PC-3 (cell line): ENCODE measurements around the gene SHROOM4. TPM values are rescaled to one million over a fixed set of nuclear protein-coding genes. Genes with fewer than 3 reads are reported as not detected.

Experiments
- ATAC-seq: fragments of 200-7000 bp; cut with Tn5 transposase; 2 replicates; pipeline ENCODE4 v1.9.1; 2020; ENCODE audit warnings: mild to moderate bottlenecking, moderate library complexity
- BruUV-seq: library from RNA; stranded (reverse); fragments of 400-500 nt; replicated peaks from 2 replicates; lab custom pipeline; 2021; lab: Mats Ljungman, UMichigan
- CTCF ChIA-PET: fragments of 300-600 bp; sonication (Branson Sonifier 250); formaldehyde crosslinking; loops from one replicate; lab custom pipeline; 2022; ENCODE audit warnings: antibody characterized with exemption; lab: Charles Lee
- POLR2A ChIA-PET: fragments of 300-600 bp; sonication (Branson Sonifier 250); formaldehyde crosslinking; loops from one replicate; lab custom pipeline; 2022; ENCODE audit warnings: antibody characterized with exemption; ENCODE audit not compliant: unreplicated experiment; lab: Charles Lee
- DNase-seq: peaks from one replicate; pipeline ENCODE4 v3.0.0-alpha.2; 2015
- H2AFZ ChIP-seq: fragments of 300-600 bp; sonication (generic); 2 replicates; pipeline ENCODE4 v1.6.0; 2016; ENCODE audit warnings: antibody characterized with exemption, low read length
- H3F3A ChIP-seq: fragments of 300-600 bp; sonication (generic); one replicate; pipeline ENCODE4 v1.6.0; 2017; ENCODE audit warnings: antibody characterized with exemption, low read length, control low read depth, mild to moderate bottlenecking; ENCODE audit not compliant: unreplicated experiment
- H3K27ac ChIP-seq: fragments of 300-600 bp; sonication (generic); 2 replicates; pipeline ENCODE4 v1.5.1; 2016; ENCODE audit warnings: mild to moderate bottlenecking, low read length
- H3K27me3 ChIP-seq: fragments of 300-600 bp; sonication (generic); 2 replicates; pipeline ENCODE4 v1.6.1; 2016; ENCODE audit warnings: low read length, mixed read lengths
- H3K36me3 ChIP-seq: fragments of 300-600 bp; sonication (generic); 2 replicates; pipeline ENCODE4 v1.6.1; 2016; ENCODE audit warnings: low read depth, mixed run types, low read length, mixed read lengths
- H3K4me1 ChIP-seq: fragments of 300-600 bp; sonication (generic); 2 replicates; pipeline ENCODE4 v1.5.1; 2016; ENCODE audit warnings: low read length; ENCODE audit not compliant: insufficient read depth
- H3K4me2 ChIP-seq: fragments of 300-600 bp; sonication (generic); 2 replicates; pipeline ENCODE4 v1.6.0; 2016; ENCODE audit warnings: low read length
- H3K4me3 ChIP-seq: fragments of 300-600 bp; sonication (generic); 2 replicates; pipeline ENCODE4 v1.5.1; 2016; ENCODE audit warnings: mild to moderate bottlenecking, low read length, mixed read lengths
- H3K79me2 ChIP-seq: fragments of 300-600 bp; sonication (generic); 2 replicates; pipeline ENCODE4 v1.6.1; 2017; ENCODE audit warnings: low read length, mixed read lengths
- H3K9ac ChIP-seq: fragments of 300-600 bp; sonication (generic); 2 replicates; pipeline ENCODE4 v1.6.0; 2016; ENCODE audit warnings: mild to moderate bottlenecking, low read length
- H3K9me2 ChIP-seq: fragments of 300-600 bp; sonication (generic); replicated peaks from 2 replicates; pipeline ENCODE4 v1.6.1; 2016; ENCODE audit warnings: mixed run types, low read length, mixed read lengths
- H3K9me3 ChIP-seq: fragments of 300-600 bp; sonication (generic); 2 replicates; pipeline ENCODE4 v1.6.1; 2016; ENCODE audit warnings: low read length, mixed read lengths
- H4K20me1 ChIP-seq: fragments of 300-600 bp; sonication (generic); 2 replicates; pipeline ENCODE4 v1.6.1; 2016; ENCODE audit warnings: low read length, mixed read lengths
- EZH2 ChIP-seq: fragments of 300-600 bp; sonication (generic); IDR thresholded peaks from one replicate; pipeline ENCODE4 v1.6.1; 2017; ENCODE audit warnings: antibody characterized with exemption, mild to moderate bottlenecking, low read length; ENCODE audit not compliant: unreplicated experiment
- EZH2phosphoT487 ChIP-seq: fragments of 300-600 bp; sonication (generic); IDR thresholded peaks from 2 replicates; pipeline ENCODE4 v1.6.1; 2018; ENCODE audit warnings: mild to moderate bottlenecking, antibody characterized with exemption, low read length, borderline replicate concordance
- intact Hi-C: fragments of 100-400 bp; cut with micrococcal nuclease; formaldehyde crosslinking; loops from 2 replicates; pipeline ENCODE4 v1.9.0; 2023
- total RNA-seq: library from RNA; depleted of rRNA; stranded (reverse); fragments of >200 nt; gene quantifications from 2 replicates; pipeline ENCODE4 v1.2.3, GENCODE V29; 2014
- TF ChIP-seq, protein P1 (sequence below): fragments of 300-600 bp; sonication (generic); conservative IDR thresholded peaks from 2 replicates; pipeline ENCODE4 v1.5.1; 2017; ENCODE audit warnings: antibody characterized with exemption, low read depth, mild to moderate bottlenecking, low read length

Gene SHROOM4
- total RNA-seq, 1 experiment from 2014 or later = not detected

DNA sequence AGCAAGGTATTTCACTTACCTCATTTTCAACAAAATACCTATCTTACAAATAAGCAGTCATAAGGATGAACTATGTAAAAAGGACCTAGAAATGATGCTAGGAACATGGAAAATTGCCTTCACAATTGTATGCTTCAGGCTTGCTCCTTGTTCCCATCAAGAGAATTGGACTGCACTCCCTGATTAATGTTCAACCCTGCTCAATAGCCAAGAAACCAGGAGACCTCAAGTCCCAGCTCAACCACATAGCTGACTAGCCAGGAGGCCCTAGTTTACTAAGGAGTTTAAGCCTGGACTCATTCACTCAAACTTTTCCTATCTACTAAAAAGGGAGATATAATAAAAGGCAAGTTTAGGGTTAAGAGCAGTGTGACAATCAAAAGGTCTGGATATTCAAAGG is 196.8 kb downstream of the SHROOM4 start:
- Histone ChIP-seq H4K20me1 (no peaks in the 10 kb centered on the region), H3K36me3 (no peaks in the 10 kb centered on the region), H3K4me3 (no peak overlapping the region), H3K9me2 (no peaks in the 10 kb centered on the region), H3K79me2 (no peaks in the 10 kb centered on the region), H3K4me2 (no peak overlapping the region), H3K9me3 (no peaks in the 10 kb centered on the region), H3K27ac (no peak overlapping the region), H3K4me1 (no peaks in the 10 kb centered on the region), H3K9ac (no peak overlapping the region), H3F3A (no peaks in the 10 kb centered on the region), H2AFZ (no peak overlapping the region), H3K27me3 (no peaks in the 10 kb centered on the region; the same call in 1 of the 2 replicates)
- ATAC-seq (no peak), DNase-seq (no peak)
- POLR2A ChIA-PET = no interaction called here
- TF ChIP-seq EZH2 = no peak
- no peak for TF ChIP-seq EZH2phosphoT487
- TF ChIP-seq, protein P1, sequence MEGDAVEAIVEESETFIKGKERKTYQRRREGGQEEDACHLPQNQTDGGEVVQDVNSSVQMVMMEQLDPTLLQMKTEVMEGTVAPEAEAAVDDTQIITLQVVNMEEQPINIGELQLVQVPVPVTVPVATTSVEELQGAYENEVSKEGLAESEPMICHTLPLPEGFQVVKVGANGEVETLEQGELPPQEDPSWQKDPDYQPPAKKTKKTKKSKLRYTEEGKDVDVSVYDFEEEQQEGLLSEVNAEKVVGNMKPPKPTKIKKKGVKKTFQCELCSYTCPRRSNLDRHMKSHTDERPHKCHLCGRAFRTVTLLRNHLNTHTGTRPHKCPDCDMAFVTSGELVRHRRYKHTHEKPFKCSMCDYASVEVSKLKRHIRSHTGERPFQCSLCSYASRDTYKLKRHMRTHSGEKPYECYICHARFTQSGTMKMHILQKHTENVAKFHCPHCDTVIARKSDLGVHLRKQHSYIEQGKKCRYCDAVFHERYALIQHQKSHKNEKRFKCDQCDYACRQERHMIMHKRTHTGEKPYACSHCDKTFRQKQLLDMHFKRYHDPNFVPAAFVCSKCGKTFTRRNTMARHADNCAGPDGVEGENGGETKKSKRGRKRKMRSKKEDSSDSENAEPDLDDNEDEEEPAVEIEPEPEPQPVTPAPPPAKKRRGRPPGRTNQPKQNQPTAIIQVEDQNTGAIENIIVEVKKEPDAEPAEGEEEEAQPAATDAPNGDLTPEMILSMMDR = no peak
- intact Hi-C loops = no loop called here
- no TSS peak for BruUV-seq
- CTCF ChIA-PET = no interaction called here

DNA sequence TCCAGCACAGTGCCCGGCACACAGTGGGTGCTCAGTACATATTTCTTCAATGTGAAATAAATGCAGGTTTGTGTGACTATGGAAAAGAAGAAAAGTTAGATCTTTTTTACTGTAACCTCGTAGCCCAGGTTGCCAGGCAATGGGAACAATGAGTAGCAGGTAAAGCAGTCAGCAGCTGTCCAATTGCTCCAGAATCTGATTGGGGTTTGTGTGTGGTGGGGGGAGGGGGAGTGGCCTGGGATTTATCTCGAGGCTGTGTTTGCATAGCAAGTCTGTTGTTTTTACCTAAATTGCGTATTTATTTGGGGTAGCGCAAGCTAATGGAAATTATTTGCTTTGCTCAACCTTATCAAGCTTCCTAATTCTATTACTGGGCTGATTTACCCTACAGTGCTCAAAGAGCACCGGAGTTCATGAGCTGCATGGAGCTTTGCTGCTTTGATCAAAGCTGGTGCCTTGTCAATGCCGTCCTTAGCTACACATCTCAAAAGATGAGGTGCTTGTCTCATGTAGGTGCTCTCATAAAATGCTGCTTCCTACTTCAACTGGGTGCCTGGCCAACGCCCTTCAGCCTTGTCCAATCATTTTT is 198.3 kb downstream of the SHROOM4 start:
- ATAC-seq = no peak
- Histone ChIP-seq H3K4me3 (no peak overlapping the region), H3K36me3 (no peaks in the 10 kb centered on the region), H3K9me2 (no peaks in the 10 kb centered on the region), H3K79me2 (no peaks in the 10 kb centered on the region), H3K4me1 (no peaks in the 10 kb centered on the region), H3K27me3 (no peaks in the 10 kb centered on the region), H3K27ac (no peak overlapping the region), H3K9ac (no peak overlapping the region), H3K9me3 (no peaks in the 10 kb centered on the region), H3K4me2 (no peak overlapping the region), H3F3A (no peaks in the 10 kb centered on the region), H4K20me1 (no peaks in the 10 kb centered on the region), H2AFZ (no peak overlapping the region)
- POLR2A ChIA-PET = no interaction called here
- CTCF ChIA-PET = no interaction called here
- no TSS peak for BruUV-seq
- intact Hi-C loops = no loop called here
- DNase-seq = no peak
- no peak for TF ChIP-seq EZH2phosphoT487
- no peak for TF ChIP-seq EZH2
- TF ChIP-seq, protein P1 = no peak

DNA sequence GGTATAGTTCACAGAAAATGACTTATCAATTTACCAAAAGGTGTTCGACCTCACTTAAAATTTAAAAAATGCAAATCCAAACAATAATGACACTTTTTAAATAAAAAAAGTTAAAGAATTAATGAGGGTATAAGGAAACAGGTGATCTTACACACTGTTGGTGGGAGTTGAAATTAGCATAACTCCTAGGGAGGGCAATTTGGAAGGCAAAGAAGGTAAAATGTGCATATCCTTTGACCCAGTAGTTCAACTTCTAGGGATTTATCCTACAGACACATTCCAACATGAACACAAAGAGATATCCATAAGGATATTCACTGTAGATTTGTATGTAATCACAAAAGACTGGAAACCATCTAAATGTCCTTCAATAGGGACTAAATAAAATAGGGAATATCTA is 199.5 kb downstream of the SHROOM4 start:
- Histone ChIP-seq H3K27me3 (no peaks in the 10 kb centered on the region), H3F3A (no peaks in the 10 kb centered on the region), H3K36me3 (no peaks in the 10 kb centered on the region), H3K9me2 (no peaks in the 10 kb centered on the region), H3K4me3 (no peak overlapping the region), H3K9ac (no peak overlapping the region), H4K20me1 (no peaks in the 10 kb centered on the region), H2AFZ (no peak overlapping the region), H3K4me1 (no peaks in the 10 kb centered on the region), H3K4me2 (no peak overlapping the region), H3K79me2 (no peaks in the 10 kb centered on the region), H3K9me3 (no peaks in the 10 kb centered on the region), H3K27ac (no peak overlapping the region)
- TF ChIP-seq EZH2 (no peak), EZH2phosphoT487 (no peak)
- TF ChIP-seq, protein P1 = no peak
- POLR2A ChIA-PET = no interaction called here
- ATAC-seq (no peak), DNase-seq (no peak)
- BruUV-seq = no TSS peak
- intact Hi-C loops = no loop called here
- CTCF ChIA-PET = no interaction called here
